HEK293T (cell line): ENCODE results near the gene IGSF22.

Experiments
- CTCF ChIA-PET: fragments of 350-600 bp; formaldehyde crosslinking; extraction: SDS; loops from one replicate; lab custom pipeline; 2021; ENCODE audit warnings: antibody characterized with exemption, inconsistent platforms; lab: Yijun Ruan, JAX
- POLR2A ChIA-PET: fragments of 350-600 bp; formaldehyde crosslinking; extraction: SDS; loops from one replicate; lab custom pipeline; 2020; ENCODE audit warnings: antibody characterized with exemption, inconsistent platforms; lab: Yijun Ruan, JAX
- DNase-seq: peaks from one replicate; pipeline ENCODE4 v3.0.0; 2012; ENCODE audit warnings: mixed read lengths; ENCODE audit errors: extremely low spot score
- ARNT ChIP-seq: fragments of 450-650 bp; IDR thresholded peaks from 2 replicates; pipeline ENCODE4 v1.6.1; 2017; ENCODE audit warnings: mild to moderate bottlenecking
- BHLHE40 ChIP-seq: fragments of 450-650 bp; IDR thresholded peaks from 2 replicates; pipeline ENCODE4 v1.6.1; 2016; ENCODE audit warnings: mild to moderate bottlenecking, moderate library complexity, borderline replicate concordance
- CTBP1 ChIP-seq: fragments of 450-650 bp; IDR thresholded peaks from 2 replicates; pipeline ENCODE4 v1.6.1; 2016; ENCODE audit warnings: borderline replicate concordance
- FOXA1 ChIP-seq: fragments of 450-650 bp; IDR thresholded peaks from 2 replicates; pipeline ENCODE4 v1.6.1; 2016; ENCODE audit warnings: mild to moderate bottlenecking
- FOXK2 ChIP-seq: fragments of 450-650 bp; IDR thresholded peaks from 2 replicates; pipeline ENCODE4 v1.6.1; 2016; ENCODE audit warnings: mild to moderate bottlenecking
- FOXM1 ChIP-seq: fragments of 450-650 bp; IDR thresholded peaks from 2 replicates; pipeline ENCODE4 v1.6.1; 2017; ENCODE audit warnings: mild to moderate bottlenecking, borderline replicate concordance
- HDGF ChIP-seq: fragments of 450-650 bp; IDR thresholded peaks from 2 replicates; pipeline ENCODE4 v1.6.1; 2017; ENCODE audit warnings: antibody characterized with exemption, borderline replicate concordance
- L3MBTL2 ChIP-seq: fragments of 450-650 bp; conservative IDR thresholded peaks from 2 replicates; pipeline ENCODE4 v1.6.1; 2016; ENCODE audit warnings: mild to moderate bottlenecking
- LEF1 ChIP-seq: fragments of 450-650 bp; IDR thresholded peaks from 2 replicates; pipeline ENCODE4 v1.6.1; 2017; ENCODE audit warnings: mild to moderate bottlenecking, borderline replicate concordance
- NFRKB ChIP-seq: fragments of 450-650 bp; IDR thresholded peaks from 2 replicates; pipeline ENCODE4 v1.6.1; 2016; ENCODE audit warnings: mild to moderate bottlenecking, moderate library complexity
- PKNOX1 ChIP-seq: fragments of 450-650 bp; IDR thresholded peaks from 2 replicates; pipeline ENCODE4 v1.6.1; 2016
- SP1 ChIP-seq: fragments of 450-650 bp; IDR thresholded peaks from 2 replicates; pipeline ENCODE4 v1.6.1; 2017
- SUZ12 ChIP-seq: fragments of 450-650 bp; IDR thresholded peaks from 2 replicates; pipeline ENCODE4 v1.6.1; 2016; ENCODE audit warnings: mild to moderate bottlenecking
- TARDBP ChIP-seq: fragments of 450-650 bp; IDR thresholded peaks from 2 replicates; pipeline ENCODE4 v1.6.1; 2016
- ZNF384 ChIP-seq: fragments of 450-650 bp; IDR thresholded peaks from 2 replicates; pipeline ENCODE4 v1.6.1; 2016

IGSF22 gene

GRCh38 chr11:18730020-18730419 lies 4.0 kb upstream of the IGSF22 start:
- no peak for TF ChIP-seq L3MBTL2
- no peak for TF ChIP-seq BHLHE40
- TF ChIP-seq NFRKB: no peak
- no peak for TF ChIP-seq ZNF384
- TF ChIP-seq ARNT: no peak
- no peak for TF ChIP-seq PKNOX1
- TF ChIP-seq SUZ12: no peak
- POLR2A ChIA-PET: no interaction called here
- CTCF ChIA-PET: no interaction called here
- DNase-seq: no peak

GRCh38 chr11:18729426-18729825 lies 3.4 kb upstream of the IGSF22 start:
- no peak for DNase-seq
- CTCF ChIA-PET: no interaction called here
- TF ChIP-seq HDGF (no peak), SP1 (no peak), ZNF384 (no peak), PKNOX1 (no peak), NFRKB (no peak), L3MBTL2 (no peak), BHLHE40 (no peak), LEF1 (no peak), CTBP1 (no peak), SUZ12 (no peak), ARNT (no peak)
- POLR2A ChIA-PET: no interaction called here

- ChIA-PET POLR2A (no interaction called here), CTCF (interaction anchor here (0.6 to 1.4 kb wide), 7 partner anchors 30 to 614 kb away, joined by 3 to 7 read pairs (median 4); no protein-coding TSS in a partner anchor)
- no peak for TF ChIP-seq ZNF384
- TF ChIP-seq HDGF: no peak
- no peak for TF ChIP-seq LEF1
- TF ChIP-seq TARDBP: no peak
- no peak for TF ChIP-seq SP1
- no peak for TF ChIP-seq BHLHE40
- no peak for TF ChIP-seq L3MBTL2
- no peak for TF ChIP-seq CTBP1
- TF ChIP-seq SUZ12: no peak
- TF ChIP-seq PKNOX1: no peak
- no peak for TF ChIP-seq FOXA1
- no peak for TF ChIP-seq ARNT
- TF ChIP-seq FOXM1: no peak
- TF ChIP-seq FOXK2: no peak
- no peak for TF ChIP-seq NFRKB
- no peak for DNase-seq
Observed at GRCh38 chr11:18728658-18729057, 2.7 kb upstream of the IGSF22 start.

- peak; percentile 76 for DNase-seq
- no peak for TF ChIP-seq ZNF384
- no peak for TF ChIP-seq FOXK2
- no peak for TF ChIP-seq TARDBP
- no peak for TF ChIP-seq BHLHE40
- no peak for TF ChIP-seq L3MBTL2
- TF ChIP-seq FOXM1: no peak
- no peak for TF ChIP-seq PKNOX1
- TF ChIP-seq CTBP1: no peak
- no peak for TF ChIP-seq FOXA1
- TF ChIP-seq ARNT: no peak
- no peak for TF ChIP-seq LEF1
- ChIA-PET CTCF (interaction anchor here (0.6 to 1.4 kb wide), 8 partner anchors 13 to 613 kb away, joined by 3 to 7 read pairs (median 4); no protein-coding TSS in a partner anchor), POLR2A (interaction anchor here (1.2 kb wide), 1 partner anchor 94 kb away, joined by 5 read pairs; the partner anchor contains the start of gene SPTY2D1)
Observed at GRCh38 chr11:18727479-18728236, 1.7 kb upstream of the IGSF22 start.

GRCh38 chr11:18723991-18724390 lies 2.0 kb downstream of the IGSF22 start:
- no peak for DNase-seq
- no peak for TF ChIP-seq HDGF
- TF ChIP-seq LEF1: no peak
- no peak for TF ChIP-seq FOXK2
- no peak for TF ChIP-seq PKNOX1
- no peak for TF ChIP-seq CTBP1
- ChIA-PET POLR2A (no interaction called here), CTCF (interaction anchor here (1.0 kb wide), 1 partner anchor 93 kb away, joined by 3 read pairs; no protein-coding TSS in a partner anchor)
